GM12878 (cell line): ENCODE results near the gene EDEM2. TPM values are rescaled to one million over a fixed set of nuclear protein-coding genes. Genes with fewer than 3 reads are reported as not detected.

ENCODE experiments used
- ATAC-seq: fragments of 200-7000 bp; cut with Tn5 transposase; 3 replicates; pipeline ENCODE4 v1.9.1; 2020; ENCODE audit warnings: mild to moderate bottlenecking, moderate library complexity
- BruUV-seq: library from RNA; stranded (reverse); fragments of 400-500 nt; replicated peaks from 2 replicates; lab custom pipeline; 2021; lab: Mats Ljungman, UMichigan
- CTCF ChIA-PET: fragments of 300-600 bp; sonication (Branson Sonifier 250); formaldehyde crosslinking; extraction: SDS; loops from one replicate; lab custom pipeline; 2021; ENCODE audit warnings: inconsistent platforms; lab: Yijun Ruan, JAX
- POLR2A ChIA-PET: fragments of 350-600 bp; formaldehyde crosslinking; extraction: SDS; loops from one replicate; lab custom pipeline; 2021; ENCODE audit warnings: inconsistent platforms; lab: Charles Lee
- RAD21 ChIA-PET: fragments of 300-600 bp; sonication (Branson Sonifier 250); formaldehyde crosslinking; loops from one replicate; lab custom pipeline; 2023; ENCODE audit warnings: antibody characterized with exemption; ENCODE audit not compliant: unreplicated experiment; lab: Charles Lee
- SMC1A ChIA-PET: fragments of 300-600 bp; sonication (Branson Sonifier 250); formaldehyde crosslinking; loops from one replicate; lab custom pipeline; 2023; ENCODE audit not compliant: unreplicated experiment, uncharacterized antibody; lab: Charles Lee
- DNase-seq: peaks from one replicate; pipeline ENCODE4 v3.0.0-alpha.2; 2011; ENCODE audit warnings: low read depth, low spot score
- FAIRE-seq: peaks from 3 replicates; lab custom pipeline; 2011; peaks lifted over from hg19 to GRCh38; lab: Jason Lieb, UNC
- H2AFZ ChIP-seq: 2 replicates; pipeline ENCODE4 v1.6.0; 2011; ENCODE audit warnings: low read depth, low read length, control low read depth; ENCODE audit not compliant: control insufficient read depth
- H3K27ac ChIP-seq: 2 replicates; pipeline ENCODE4 v1.5.1; 2011; ENCODE audit warnings: control low read depth; ENCODE audit not compliant: control insufficient read depth, insufficient read depth
- H3K27me3 ChIP-seq, 2 experiments: replicated peaks in 1 of 2; 2 replicates each; pipeline versions ENCODE4 v1.6.0 to v1.6.1; 2011; ENCODE audit warnings: low read length in 1 of 2; ENCODE audit not compliant: control insufficient read depth in 2 of 2, insufficient read depth in 2 of 2
- H3K36me3 ChIP-seq, 2 experiments: 2 replicates each; pipeline ENCODE4 v1.5.1; 2011; ENCODE audit warnings: low read length in 1 of 2; ENCODE audit not compliant: control insufficient read depth in 2 of 2, insufficient read depth in 2 of 2
- H3K4me1 ChIP-seq: 2 replicates; pipeline ENCODE4 v1.6.1; 2011; ENCODE audit warnings: mild to moderate bottlenecking, low read length, moderate library complexity, mixed read lengths; ENCODE audit not compliant: control insufficient read depth, insufficient read depth
- H3K4me2 ChIP-seq: 2 replicates; pipeline ENCODE4 v1.6.0; 2011; ENCODE audit warnings: control low read depth; ENCODE audit not compliant: control insufficient read depth, insufficient read depth
- H3K4me3 ChIP-seq: fragments of 200-600 bp; sonication (generic); 2 replicates; pipeline ENCODE4 v1.5.1; 2016
- H3K79me2 ChIP-seq: 2 replicates; pipeline ENCODE4 v1.6.0; 2011; ENCODE audit warnings: low read length; ENCODE audit not compliant: control insufficient read depth, insufficient read depth
- H3K9ac ChIP-seq: 2 replicates; pipeline ENCODE4 v1.8.0; 2011; ENCODE audit warnings: low read length, control low read depth, mixed read lengths; ENCODE audit not compliant: control insufficient read depth, insufficient read depth
- H3K9me3 ChIP-seq: replicated peaks from 3 replicates; pipeline ENCODE4 v1.5.1; 2011; ENCODE audit warnings: mild to moderate bottlenecking, low read length; ENCODE audit not compliant: control insufficient read depth, insufficient read depth
- H4K20me1 ChIP-seq: 2 replicates; pipeline ENCODE4 v1.6.0; 2011; ENCODE audit not compliant: control insufficient read depth, insufficient read depth
- CHD1 ChIP-seq: IDR thresholded peaks from 2 replicates; pipeline ENCODE4 v1.6.1; 2012; ENCODE audit warnings: low read depth, low read length, improper control_type of control experiment
- PRDM15 ChIP-seq: fragments of 450-650 bp; formaldehyde crosslinking; IDR thresholded peaks from 2 replicates; pipeline ENCODE4 v1.4.0; 2020; ENCODE audit warnings: mild to moderate bottlenecking, moderate library complexity
- WGBS: methylation state at CpG from one replicate; pipeline ENCODE4 v1.1.6; 2016; ENCODE audit warnings: low lambda C conversion rate; ENCODE audit not compliant: insufficient replicate concordance, insufficient coverage; ENCODE audit errors: missing lambda C conversion rate; 5-methylcytosine and 5-hydroxymethylcytosine counted together
- in situ Hi-C: fragments of 300-500 bp; cut with MboI; formaldehyde crosslinking; loops from 9 replicates; pipeline ENCODE4 v1.14.3; 2018; ENCODE audit warnings: mixed read lengths
- intact Hi-C: fragments of 100-400 bp; cut with micrococcal nuclease; formaldehyde crosslinking; loops from one replicate; pipeline ENCODE4 v1.14.2; 2022; ENCODE audit not compliant: unreplicated experiment
- polyA plus RNA-seq, 11 experiments: library from polyadenylated mRNA; depleted of rRNA in 4 of 11; unstranded in 6 of 11; stranded (reverse) in 5 of 11; fragments of >200 nt; fragmentation: Nextera tagmentation in 4 of 11; fragmentation: Illumina TruSeq in 1 of 11; extraction: Ambion mirVana in 4 of 11; extraction: Trizol in 1 of 11; gene quantifications; 1 replicate in 1 of 11; 2 replicates in 10 of 11; pipeline versions ENCODE4 v1.2.1 to v1.2.3, GENCODE V29; 2011 to 2016; ENCODE audit warnings: inconsistent platforms in 2 of 11, missing spikeins in 2 of 11, low read depth in 1 of 11
- total RNA-seq, 4 experiments: library from RNA; depleted of rRNA in 3 of 4; stranded (reverse); fragments of >200 nt in 3 of 4; fragmentation: Illumina TruSeq in 1 of 4; extraction: Trizol in 1 of 4; gene quantifications; 2 replicates each; pipeline versions ENCODE4 v1.2.1 to v1.2.3, GENCODE V29; 2013 to 2021

EDEM2 gene
- total and polyA plus RNA-seq, 10 of the 15 experiments (the other 5 are each of a cell fraction or from before 2014, with no cell fraction given), result 9.9 to 24.8 (median 14.8) TPM

- H3K9ac ChIP-seq, result no peak overlapping the region
- WGBS, result 57% methylated on average over 11 of the region's 11 CpGs
- CTCF ChIA-PET, result interaction anchor here (0.5 to 1.4 kb wide), 2 partner anchors 10 to 25 kb away, joined by 3 to 4 read pairs; no protein-coding TSS in a partner anchor
- BruUV-seq, result no TSS peak
- intact Hi-C loops (no loop called here), in situ Hi-C loops (no loop called here)
- no peak for DNase-seq
- SMC1A ChIA-PET, result interaction anchor here (1.2 kb wide), 1 partner anchor 276 kb away, joined by 3 read pairs; no protein-coding TSS in a partner anchor
- no peaks in the 10 kb centered on the region for H3K79me2 ChIP-seq
- no peak overlapping the region for H3K4me2 ChIP-seq
- TF ChIP-seq CHD1, result no peak
- no peak for TF ChIP-seq PRDM15 (CRISPR knock-in tag)
- no peak overlapping the region for H3K4me3 ChIP-seq
- no peaks in the 10 kb centered on the region for H3K36me3 ChIP-seq
- POLR2A ChIA-PET, result interaction anchor here (0.6 kb wide), 1 partner anchor 13 kb away, joined by 3 read pairs; no protein-coding TSS in a partner anchor
- RAD21 ChIA-PET, result no interaction called here
- ATAC-seq, result no peak
- no peaks in the 10 kb centered on the region for H3K27me3 ChIP-seq
- H2AFZ ChIP-seq, result no peak overlapping the region
- H4K20me1 ChIP-seq, result no peaks in the 10 kb centered on the region
- H3K9me3 ChIP-seq, result no peaks in the 10 kb centered on the region
- H3K4me1 ChIP-seq, result no peaks in the 10 kb centered on the region
- FAIRE-seq, result no peak
- H3K27ac ChIP-seq, result no peak overlapping the region
Observed at GRCh38 chr20:35179292-35180212, 32.4 kb upstream of the EDEM2 start.
